HCT116 (cell line): ENCODE results near the gene AOPEP. TPM values are rescaled to one million over a fixed set of nuclear protein-coding genes. Genes with fewer than 3 reads are reported as not detected.
"Not testable (repeated sequence)": the region's sequence is repeated elsewhere in the genome, so short reads cannot be mapped to it uniquely, and the experiment has no call there.

Source experiments
- ATAC-seq: fragments of 200-7000 bp; cut with Tn5 transposase; 2 replicates; pipeline ENCODE4 v1.9.1; 2020; ENCODE audit warnings: mild to moderate bottlenecking, moderate library complexity
- BruUV-seq: library from RNA; stranded (reverse); fragments of 400-500 nt; replicated peaks from 2 replicates; lab custom pipeline; 2021; lab: Mats Ljungman, UMichigan
- CTCF ChIA-PET: fragments of 300-600 bp; sonication (Branson Sonifier 250); formaldehyde crosslinking; loops from one replicate; lab custom pipeline; 2021; ENCODE audit warnings: antibody characterized with exemption; lab: Charles Lee
- POLR2A ChIA-PET: fragments of 300-600, 350-600 bp; sonication (Branson Sonifier 250); formaldehyde crosslinking; loops from one replicate; lab custom pipeline; 2021; ENCODE audit warnings: antibody characterized with exemption; lab: Charles Lee
- RAD21 ChIA-PET, 2 experiments: fragments of 300-600 bp; sonication (Branson Sonifier 250); formaldehyde crosslinking; loops; one replicate each; lab custom pipeline; 2023; ENCODE audit warnings: low total read pairs in 2 of 2; ENCODE audit not compliant: uncharacterized antibody in 2 of 2, unreplicated experiment in 2 of 2, low non-redundant PET in 1 of 2; lab: Charles Lee
- DNase-seq: peaks from one replicate; pipeline ENCODE4 v3.0.0-alpha.2; 2010; ENCODE audit warnings: low read depth, low spot score
- H2AFZ ChIP-seq: fragments of 200-600 bp; shearing (Covaris generic), sonication (generic); 2 replicates; pipeline ENCODE4 v1.6.1; 2017; ENCODE audit warnings: low read depth, mixed run types, mixed read lengths, antibody characterized with exemption, low read length; ENCODE audit not compliant: poor library complexity, severe bottlenecking
- H3K27ac ChIP-seq: 2 replicates; pipeline ENCODE4 v1.5.1; 2012; ENCODE audit warnings: low read depth, low read length
- H3K27me3 ChIP-seq: fragments of 200-600 bp; sonication (generic); 2 replicates; pipeline ENCODE4 v1.6.1; 2016; ENCODE audit warnings: mixed run types, low read length, mixed read lengths; ENCODE audit not compliant: insufficient read depth
- H3K36me3 ChIP-seq, 2 experiments: fragments of 200-500 bp in 1 of 2; fragments of 200-600 bp in 1 of 2; sonication (Bioruptor generic) in 1 of 2; sonication (generic) in 1 of 2; 2 replicates each; pipeline versions ENCODE4 v1.5.1 to v1.6.1; 2014 to 2016; ENCODE audit warnings: low read length in 2 of 2, inconsistent platforms in 1 of 2, mixed read lengths in 1 of 2, mixed run types in 1 of 2; ENCODE audit not compliant: insufficient read depth in 2 of 2, control insufficient read depth in 1 of 2
- H3K4me1 ChIP-seq, 2 experiments: fragments of 200-600 bp in 1 of 2; sonication (generic) in 1 of 2; 2 replicates each; pipeline versions ENCODE4 v1.5.1 to v1.6.1; 2012 to 2017; ENCODE audit warnings: low read length in 2 of 2, inconsistent platforms in 1 of 2, mild to moderate bottlenecking in 1 of 2, mixed read lengths in 1 of 2, mixed run types in 1 of 2, moderate library complexity in 1 of 2; ENCODE audit not compliant: insufficient read depth in 2 of 2, control insufficient read depth in 1 of 2
- H3K4me2 ChIP-seq: fragments of 200-600 bp; sonication (generic); 2 replicates; pipeline ENCODE4 v1.6.1; 2017; ENCODE audit warnings: mixed run types, low read length, mixed read lengths
- H3K4me3 ChIP-seq, 2 experiments: fragments of 200-600 bp in 1 of 2; sonication (generic) in 1 of 2; replicated peaks in 1 of 2; 2 replicates each; pipeline ENCODE4 v1.5.1; 2011 to 2016; ENCODE audit warnings: low read length in 2 of 2, control low read depth in 1 of 2, low read depth in 1 of 2, mild to moderate bottlenecking in 1 of 2, mixed read lengths in 1 of 2, mixed run types in 1 of 2
- H3K79me2 ChIP-seq: fragments of 200-600 bp; sonication (generic); 2 replicates; pipeline ENCODE4 v1.6.1; 2017; ENCODE audit warnings: mild to moderate bottlenecking, mixed run types, low read length, moderate library complexity, mixed read lengths; ENCODE audit not compliant: insufficient read depth
- H3K9ac ChIP-seq: fragments of 200-600 bp; sonication (generic); 2 replicates; pipeline ENCODE4 v1.6.1; 2016; ENCODE audit warnings: low read length, mixed read lengths
- H3K9me2 ChIP-seq: fragments of 200-600 bp; sonication (generic), shearing (Covaris generic); 2 replicates; pipeline ENCODE4 v1.6.1; 2017; ENCODE audit warnings: mixed run types, mild to moderate bottlenecking, moderate library complexity; ENCODE audit not compliant: insufficient read depth
- H3K9me3 ChIP-seq, 2 experiments: fragments of 200-500 bp in 1 of 2; fragments of 200-600 bp in 1 of 2; sonication (Bioruptor generic) in 1 of 2; sonication (generic) in 1 of 2; 2 replicates each; pipeline ENCODE4 v1.6.1; 2014 to 2017; ENCODE audit warnings: low read length in 2 of 2, mixed read lengths in 2 of 2, inconsistent platforms in 1 of 2, low read depth in 1 of 2, mild to moderate bottlenecking in 1 of 2, mixed run types in 1 of 2, moderate library complexity in 1 of 2; ENCODE audit not compliant: control insufficient read depth in 1 of 2, insufficient read depth in 1 of 2
- H4K20me1 ChIP-seq: fragments of 200-600 bp; sonication (generic), shearing (Covaris generic); 2 replicates; pipeline ENCODE4 v1.6.1; 2017; ENCODE audit warnings: mixed run types, mild to moderate bottlenecking, moderate library complexity; ENCODE audit not compliant: insufficient read depth
- ATF3 ChIP-seq: IDR thresholded peaks from 2 replicates; pipeline ENCODE4 v1.6.1; 2012
- CBX3 ChIP-seq: IDR thresholded peaks from 2 replicates; pipeline ENCODE4 v1.6.1; 2012; ENCODE audit warnings: low read depth
- CEBPB ChIP-seq: IDR thresholded peaks from 2 replicates; pipeline ENCODE4 v1.6.1; 2012; ENCODE audit warnings: low read depth
- EGR1 ChIP-seq: IDR thresholded peaks from 2 replicates; pipeline ENCODE4 v1.6.1; 2012; ENCODE audit warnings: low read depth
- FOSL1 ChIP-seq: IDR thresholded peaks from 2 replicates; pipeline ENCODE4 v1.6.1; 2012; ENCODE audit warnings: low read depth
- POLR2A ChIP-seq: IDR thresholded peaks from 2 replicates; pipeline ENCODE4 v1.7.0; 2011; ENCODE audit warnings: borderline replicate concordance; ENCODE audit not compliant: insufficient read depth, insufficient read length; ENCODE audit errors: extremely low read depth
- SIN3A ChIP-seq: IDR thresholded peaks from 2 replicates; pipeline ENCODE4 v1.6.1; 2012; ENCODE audit warnings: low read depth
- SP1 ChIP-seq: IDR thresholded peaks from 2 replicates; pipeline ENCODE4 v1.6.1; 2012; ENCODE audit warnings: low read depth
- SRF ChIP-seq: IDR thresholded peaks from 2 replicates; pipeline ENCODE4 v1.6.1; 2012; ENCODE audit warnings: low read depth
- ZFX ChIP-seq: fragments of 450-650 bp; IDR thresholded peaks from 2 replicates; pipeline ENCODE4 v1.6.1; 2017
- intact Hi-C: fragments of 100-400 bp; cut with micrococcal nuclease; formaldehyde crosslinking; loops from 2 replicates; pipeline ENCODE4 v1.10.0; 2022
- total RNA-seq: library from RNA; stranded (reverse); gene quantifications from one replicate; pipeline ENCODE4 v1.2.1, GENCODE V29; 2021; ENCODE audit not compliant: unreplicated experiment
- TF ChIP-seq, protein P1 (sequence below): IDR thresholded peaks from 2 replicates; pipeline ENCODE4 v1.6.1; 2011; ENCODE audit warnings: mild to moderate bottlenecking, low read length, moderate library complexity; ENCODE audit not compliant: insufficient replicate concordance; ENCODE audit errors: extremely low read depth

AOPEP gene
- total RNA-seq, 1 experiment from 2014 or later: 15.1 TPM

GRCh38 chr9:94878804-94879203 lies 152.3 kb downstream of the AOPEP start:
- H2AFZ ChIP-seq, H3K36me3 ChIP-seq, intact Hi-C loops, H3K9me2 ChIP-seq, H3K9me3 ChIP-seq, CTCF ChIA-PET, H3K27ac ChIP-seq, H3K27me3 ChIP-seq, H3K79me2 ChIP-seq, H4K20me1 ChIP-seq, H3K4me3 ChIP-seq, ATAC-seq, H3K4me2 ChIP-seq, BruUV-seq, DNase-seq, RAD21 ChIA-PET, H3K9ac ChIP-seq: not testable (repeated sequence)
- TF ChIP-seq EGR1: peak; percentile 28; the same call in 1 of the 2 replicates
- H3K4me1 ChIP-seq: peaks cover 11 to 15% of the 10 kb centered on the region in 2 experiments
- POLR2A ChIA-PET: interaction anchor here (0.7 kb wide), 1 partner anchor 12 kb away, joined by 3 read pairs; no protein-coding TSS in a partner anchor

GRCh38 chr9:94879230-94879629 lies 152.7 kb downstream of the AOPEP start:
- H3K4me2 ChIP-seq: no peak overlapping the region
- H3K9me2 ChIP-seq: no peaks in the 10 kb centered on the region
- TF ChIP-seq ZFX: no peak
- TF ChIP-seq, protein P1, sequence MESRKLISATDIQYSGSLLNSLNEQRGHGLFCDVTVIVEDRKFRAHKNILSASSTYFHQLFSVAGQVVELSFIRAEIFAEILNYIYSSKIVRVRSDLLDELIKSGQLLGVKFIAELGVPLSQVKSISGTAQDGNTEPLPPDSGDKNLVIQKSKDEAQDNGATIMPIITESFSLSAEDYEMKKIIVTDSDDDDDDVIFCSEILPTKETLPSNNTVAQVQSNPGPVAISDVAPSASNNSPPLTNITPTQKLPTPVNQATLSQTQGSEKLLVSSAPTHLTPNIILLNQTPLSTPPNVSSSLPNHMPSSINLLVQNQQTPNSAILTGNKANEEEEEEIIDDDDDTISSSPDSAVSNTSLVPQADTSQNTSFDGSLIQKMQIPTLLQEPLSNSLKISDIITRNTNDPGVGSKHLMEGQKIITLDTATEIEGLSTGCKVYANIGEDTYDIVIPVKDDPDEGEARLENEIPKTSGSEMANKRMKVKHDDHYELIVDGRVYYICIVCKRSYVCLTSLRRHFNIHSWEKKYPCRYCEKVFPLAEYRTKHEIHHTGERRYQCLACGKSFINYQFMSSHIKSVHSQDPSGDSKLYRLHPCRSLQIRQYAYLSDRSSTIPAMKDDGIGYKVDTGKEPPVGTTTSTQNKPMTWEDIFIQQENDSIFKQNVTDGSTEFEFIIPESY: no peak
- no peak for TF ChIP-seq SIN3A
- TF ChIP-seq SRF: no peak
- no peak for TF ChIP-seq CEBPB
- TF ChIP-seq FOSL1: no peak
- TF ChIP-seq ATF3: no peak
- TF ChIP-seq SP1: no peak
- TF ChIP-seq CBX3: no peak
- TF ChIP-seq POLR2A: no peak
- peaks cover 7 to 12% of the 10 kb centered on the region in 2 experiments for H3K4me1 ChIP-seq
- ChIA-PET POLR2A (interaction anchor here (0.7 kb wide), 1 partner anchor 12 kb away, joined by 3 read pairs; no protein-coding TSS in a partner anchor), CTCF (no interaction called here), RAD21 (no interaction called here)
- H2AFZ ChIP-seq: no peak overlapping the region
- H3K36me3 ChIP-seq: no peaks in the 10 kb centered on the region
- no peaks in the 10 kb centered on the region; the same call in 1 of the 2 replicates for H3K79me2 ChIP-seq
- ATAC-seq (no peak), DNase-seq (no peak)
- H3K9me3 ChIP-seq: no peaks in the 10 kb centered on the region
- no peak overlapping the region for H3K4me3 ChIP-seq
- H3K9ac ChIP-seq: no peak overlapping the region
- H4K20me1 ChIP-seq: no peaks in the 10 kb centered on the region
- intact Hi-C loops: no loop called here
- no peaks in the 10 kb centered on the region for H3K27me3 ChIP-seq
- BruUV-seq: no TSS peak
- H3K27ac ChIP-seq: no peak overlapping the region
